HG03175 (cell line): ENCODE results near the gene ITPR2.
"Not testable (repeated sequence)": the region's sequence is repeated elsewhere in the genome, so short reads cannot be mapped to it uniquely, and the experiment has no call there.

Source experiments
- ATAC-seq: cut with Tn5 transposase; IDR thresholded peaks from one replicate; pipeline ENCODE4 v1.9.1; 2021; ENCODE audit warnings: mild to moderate bottlenecking, moderate library complexity; ENCODE audit not compliant: unreplicated experiment

Gene ITPR2

GRCh38 chr12:26471560-26471959 lies 361.4 kb downstream of the ITPR2 start:
- peak; percentile 75 for ATAC-seq

DNA sequence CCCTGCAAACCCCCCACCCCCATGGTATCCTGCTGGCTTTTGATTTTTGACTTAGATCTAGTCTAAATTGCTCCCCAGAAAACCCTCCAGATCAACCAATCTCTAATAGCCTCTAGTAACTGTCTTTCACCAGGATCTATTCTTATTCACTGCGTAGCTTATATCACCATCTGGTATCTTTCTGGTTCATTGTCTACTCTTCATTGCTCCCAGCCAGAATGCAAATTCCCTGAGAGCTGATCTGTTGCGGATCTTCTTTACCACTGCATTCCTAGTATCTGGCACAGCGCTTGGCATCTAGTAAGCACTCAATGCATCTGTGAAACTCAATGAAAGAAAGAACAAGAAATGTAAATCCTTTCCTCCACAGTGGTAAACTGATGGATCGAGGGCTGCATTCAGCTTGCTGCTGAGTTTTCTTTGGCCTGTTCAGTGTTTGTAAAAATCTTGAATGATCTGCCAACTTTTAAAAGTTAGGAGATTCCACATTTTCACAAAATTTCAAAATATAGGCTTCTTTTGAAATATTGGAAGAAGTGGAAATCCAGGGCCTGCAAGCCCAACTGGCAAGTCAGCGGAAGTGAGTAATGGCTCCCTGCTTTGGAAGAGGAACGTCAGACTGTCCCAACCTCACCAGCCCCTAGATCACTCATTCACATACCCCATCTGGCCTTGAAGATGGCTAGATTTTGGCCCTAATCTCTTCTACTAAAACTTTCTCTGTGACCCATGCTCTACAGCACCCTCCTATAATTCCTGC lies 363.4 kb downstream of the ITPR2 start:
- ATAC-seq = no peak

DNA sequence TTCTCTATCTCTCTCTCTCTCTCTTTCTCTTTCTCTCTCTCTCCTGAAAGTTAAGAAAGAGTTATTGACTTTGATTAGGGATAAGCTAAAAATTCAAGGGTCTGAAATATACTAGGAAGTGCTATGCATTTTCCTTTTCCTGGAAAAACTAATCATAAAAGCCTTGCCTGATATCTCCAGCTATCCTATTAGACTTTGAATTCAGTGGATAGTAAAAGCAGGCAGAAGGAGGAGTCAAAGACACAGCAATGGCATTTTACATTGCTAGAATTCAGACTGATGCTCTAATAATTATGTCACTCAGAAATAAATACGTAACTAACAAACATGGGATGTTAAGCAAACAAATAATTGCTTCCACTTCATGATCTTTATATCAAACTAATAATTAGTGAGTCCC lies 365.6 kb downstream of the ITPR2 start:
- no peak for ATAC-seq

- no peak for ATAC-seq
Observed at GRCh38 chr12:26466726-26467125, 366.3 kb downstream of the ITPR2 start.

DNA sequence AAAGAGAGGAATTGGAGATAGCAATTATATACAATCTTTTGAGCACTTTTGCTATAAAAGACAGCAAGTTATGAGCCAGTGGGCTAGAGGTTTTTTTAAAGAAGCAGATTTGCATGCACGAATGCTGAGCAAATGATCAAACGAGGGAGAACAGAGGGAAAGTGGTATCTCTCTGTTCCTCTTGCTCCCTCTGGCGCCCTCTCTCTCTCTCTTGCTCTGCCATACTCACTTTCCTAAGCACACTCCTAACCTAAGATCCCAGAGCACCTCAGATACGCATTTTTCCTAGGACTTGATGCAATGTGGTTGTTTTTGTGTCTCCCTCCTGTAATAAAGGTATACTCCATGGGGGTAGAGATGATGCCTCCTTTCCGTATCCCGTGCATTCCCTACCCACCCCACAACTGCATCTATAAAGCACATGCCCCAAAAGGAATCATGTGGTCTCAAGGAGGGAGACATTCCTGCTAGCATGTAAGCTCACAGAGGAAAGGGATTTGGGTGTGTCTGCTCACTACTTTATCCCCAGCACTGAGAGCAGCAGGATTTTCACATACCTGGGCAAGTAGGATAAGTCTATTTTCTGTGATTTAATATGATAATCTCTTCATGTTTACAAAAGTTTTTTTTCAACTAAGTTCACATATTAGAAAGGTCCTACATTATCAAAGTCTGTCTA lies 367.4 kb downstream of the ITPR2 start:
- ATAC-seq = no peak

DNA sequence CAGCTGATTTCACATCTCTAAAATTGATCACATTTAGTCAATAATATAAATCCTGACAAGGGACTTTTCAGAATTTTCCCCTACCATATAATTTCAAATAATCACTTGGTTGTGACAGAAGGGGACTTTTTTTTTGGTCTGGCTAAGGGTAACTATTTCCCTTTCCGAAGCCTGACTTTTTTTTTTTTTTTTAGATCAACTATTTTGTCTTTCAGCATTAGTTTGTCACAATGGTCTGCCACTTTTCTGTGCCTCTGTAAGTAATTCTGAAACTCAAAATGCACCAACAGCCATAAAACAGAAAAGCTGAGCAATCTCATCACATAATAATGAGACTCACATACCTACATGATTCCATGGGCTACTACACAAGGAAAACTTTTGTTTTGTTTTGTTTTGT lies 371.2 kb downstream of the ITPR2 start:
- no peak for ATAC-seq

GRCh38 chr12:26460361-26460760 lies 372.6 kb downstream of the ITPR2 start:
- no peak for ATAC-seq

GRCh38 chr12:26455936-26456574 lies 376.9 kb downstream of the ITPR2 start:
- ATAC-seq = no peak

DNA sequence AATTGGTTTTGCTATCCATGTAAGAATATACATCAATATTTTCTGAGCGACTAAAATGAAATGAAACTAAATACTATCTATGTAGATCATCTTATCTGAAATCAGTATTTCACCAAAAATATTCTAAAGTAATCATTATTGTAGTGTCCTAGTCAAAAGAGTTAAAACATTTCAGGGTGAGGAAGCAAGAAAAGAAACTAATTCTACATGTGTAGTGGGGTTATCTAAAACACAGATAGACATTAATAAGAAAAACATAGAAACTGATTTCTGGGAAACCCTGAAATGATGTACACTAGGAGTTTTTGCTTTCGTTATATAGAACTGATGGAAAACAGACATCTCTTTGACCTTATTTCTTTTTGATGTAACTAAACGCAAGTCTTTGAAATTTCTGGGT lies 379.7 kb downstream of the ITPR2 start:
- no peak for ATAC-seq

DNA sequence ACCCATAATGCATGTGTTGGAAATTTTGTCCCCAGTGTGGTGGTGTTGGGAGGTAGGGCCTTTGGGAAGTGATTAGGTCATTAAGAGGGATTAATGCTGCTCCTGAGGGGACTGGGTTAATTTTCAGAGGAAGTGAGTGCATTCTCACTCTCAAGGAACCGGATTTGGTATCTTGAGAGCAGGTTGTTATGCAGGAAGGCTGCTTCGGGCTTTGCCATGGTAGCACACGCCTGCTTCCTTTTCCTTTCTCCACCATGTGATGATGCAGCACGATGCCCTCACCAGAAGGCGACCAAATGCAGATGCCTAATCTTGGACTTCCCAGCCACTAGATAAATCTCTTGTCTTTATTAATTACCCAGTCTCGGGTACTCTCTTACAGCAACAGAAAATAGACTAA lies 380.5 kb downstream of the ITPR2 start:
- no peak for ATAC-seq

DNA sequence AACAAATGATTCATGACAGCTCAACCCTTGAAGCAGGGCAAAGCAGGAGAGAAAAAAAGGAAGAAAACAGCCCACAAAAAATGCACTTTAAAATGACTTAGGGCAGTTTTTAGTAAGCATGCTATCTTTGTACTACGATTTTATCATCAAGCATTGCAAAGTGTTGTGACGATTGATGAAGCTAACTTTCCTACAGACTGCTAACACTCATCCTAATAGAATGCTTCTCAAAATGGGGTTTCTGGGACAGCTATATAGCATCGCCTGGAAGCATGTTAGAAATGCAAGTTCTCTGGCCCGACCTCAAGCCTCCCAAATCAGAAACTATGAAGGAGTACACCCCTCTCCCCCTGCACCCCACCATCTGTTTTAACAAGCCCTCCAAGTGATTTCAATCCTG lies 381.2 kb downstream of the ITPR2 start:
- ATAC-seq = no peak

- no peak for ATAC-seq
Observed at GRCh38 chr12:26445909-26446308, 387.1 kb downstream of the ITPR2 start.

GRCh38 chr12:26443309-26443708 lies 389.7 kb downstream of the ITPR2 start:
- ATAC-seq = no peak

- ATAC-seq = no peak
Observed at GRCh38 chr12:26441434-26441833, 391.6 kb downstream of the ITPR2 start.

DNA sequence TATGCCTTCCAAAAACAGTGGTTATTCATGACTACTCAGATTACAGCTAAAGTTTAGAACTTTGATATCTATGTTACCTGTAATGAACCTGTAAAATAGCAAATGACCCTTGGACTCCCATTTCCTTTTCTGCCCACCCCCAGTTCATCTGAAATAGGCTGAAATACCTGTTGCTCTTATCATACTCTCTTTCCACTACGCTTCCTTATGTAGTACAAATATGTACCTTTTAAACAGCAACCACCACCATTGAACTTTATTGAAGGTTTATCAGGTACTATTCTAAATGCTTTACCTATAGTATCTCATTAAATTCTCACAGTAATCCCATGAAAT lies 398.0 kb downstream of the ITPR2 start:
- ATAC-seq = no peak

DNA sequence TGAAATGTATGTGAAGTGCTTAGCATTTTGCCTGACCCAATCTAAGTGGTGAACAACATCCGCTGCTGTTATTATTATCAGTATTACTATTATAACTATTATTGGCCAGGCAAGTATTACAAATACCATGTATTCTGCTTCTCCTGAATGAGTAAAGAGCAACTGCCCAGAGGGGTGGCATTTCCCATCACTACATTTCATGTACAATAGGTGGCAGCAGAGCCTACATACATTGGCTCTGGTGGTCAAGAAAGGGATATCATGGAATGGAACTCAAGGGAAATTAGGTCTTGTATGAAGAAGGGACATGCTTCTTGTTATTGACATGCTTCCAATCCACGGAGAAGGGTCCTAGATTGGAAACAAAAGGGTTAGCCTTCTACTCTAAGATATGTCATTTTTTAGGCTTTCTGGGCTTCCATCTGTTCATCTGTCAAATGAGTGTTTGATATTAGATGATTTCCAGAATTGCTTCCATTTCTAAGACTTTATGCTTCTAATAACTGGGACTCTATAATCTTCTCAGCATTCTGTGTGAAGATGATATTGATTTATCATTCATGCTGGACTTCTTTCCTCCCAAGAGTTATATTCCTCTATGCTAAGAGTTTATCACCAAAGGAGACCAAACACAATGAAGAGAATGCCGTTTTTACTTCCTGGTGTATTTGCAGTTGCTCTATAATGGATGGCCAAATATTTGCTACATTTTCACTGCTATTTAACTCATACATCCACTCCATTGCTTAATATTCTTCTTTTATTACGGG lies 398.5 kb downstream of the ITPR2 start:
- ATAC-seq = no peak

DNA sequence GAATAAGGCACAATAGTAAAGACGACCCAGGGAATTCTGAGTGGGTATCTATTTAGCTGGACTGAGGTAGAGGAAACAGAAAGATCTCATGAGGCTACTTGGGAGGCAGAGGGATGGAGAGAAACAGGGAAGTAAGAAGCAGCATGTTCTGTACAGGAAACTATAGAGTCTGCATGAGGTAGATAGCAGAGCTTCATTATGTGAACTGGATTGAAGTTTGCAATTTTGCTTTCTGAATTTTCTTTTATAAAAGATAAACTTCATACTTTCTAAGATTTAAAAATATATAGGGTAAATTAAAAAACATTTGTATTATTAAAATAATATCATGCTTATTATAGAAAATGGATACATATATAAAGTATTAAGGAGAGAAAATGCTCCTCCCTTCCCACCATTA lies 399.3 kb downstream of the ITPR2 start:
- ATAC-seq = not testable (repeated sequence)

DNA sequence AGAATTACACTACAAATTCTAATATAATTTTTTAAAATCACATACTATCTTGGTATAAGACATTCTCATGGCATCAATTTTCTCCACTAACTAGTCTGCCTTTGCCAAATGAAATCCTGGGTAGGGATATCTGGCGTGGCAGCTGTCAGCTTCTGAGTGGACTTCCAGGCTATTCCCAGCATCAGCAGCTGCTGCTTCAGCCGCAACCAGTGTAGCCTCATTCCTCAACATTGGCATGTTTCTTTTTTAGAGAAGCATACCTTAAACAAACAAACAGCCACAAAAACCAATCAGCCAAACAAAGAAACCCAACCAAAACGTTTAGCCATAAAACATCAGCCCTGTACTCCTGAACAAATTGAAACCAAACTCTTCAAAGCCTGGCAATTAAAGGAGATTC lies 401.8 kb downstream of the ITPR2 start:
- ATAC-seq = no peak

- ATAC-seq = not testable (repeated sequence)
Observed at GRCh38 chr12:26430596-26430995, 402.4 kb downstream of the ITPR2 start.

GRCh38 chr12:26429070-26429691 lies 403.8 kb downstream of the ITPR2 start:
- ATAC-seq = no peak

DNA sequence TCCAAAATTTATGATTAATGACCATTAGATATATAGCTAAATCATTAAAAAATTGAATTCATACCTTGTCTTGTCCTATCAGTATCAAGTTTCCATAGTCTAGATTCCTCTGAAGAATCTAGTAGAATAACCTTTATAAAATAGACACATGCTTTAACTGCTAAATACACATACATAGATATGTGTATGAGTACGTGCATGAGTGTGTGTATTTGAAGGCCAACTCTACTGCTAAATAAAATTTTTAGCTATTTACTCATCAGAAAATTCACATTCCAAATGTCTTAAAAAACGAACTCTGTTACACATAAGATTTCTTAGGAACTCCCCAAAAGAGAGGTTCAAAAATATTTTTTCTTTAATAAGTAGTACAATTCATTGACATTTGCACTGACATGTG lies 404.6 kb downstream of the ITPR2 start:
- ATAC-seq = no peak
